ENCODE results near the gene PIK3R5. TPM values are rescaled to one million over a fixed set of nuclear protein-coding genes. Genes with fewer than 3 reads are reported as not detected.
"Not testable (repeated sequence)": the region's sequence is repeated elsewhere in the genome, so short reads cannot be mapped to it uniquely, and the experiment has no call there.

PIK3R5 gene
- total RNA-seq, 2 donors from 2014 or later, result 3.2 to 10.4 TPM

- no peaks in the 10 kb centered on the region for H3K9me3 ChIP-seq
- no peak for TF ChIP-seq POLR2AphosphoS5 (IDR thresholded peaks at IDR 0.05)
- no peak for TF ChIP-seq POLR2A (IDR thresholded peaks at IDR 0.05)
- no peak overlapping the region for H3K4me3 ChIP-seq
- no peak for DNase-seq (ENCODE audit: low spot score)
- H3K27me3 ChIP-seq (replicated peaks; ENCODE audit: insufficient read depth), result no peaks in the 10 kb centered on the region
- WGBS, result 90% methylated on average over 11 of the region's 11 CpGs
- intact Hi-C loops (cut with DNase I), result no loop called here
- H3K4me1 ChIP-seq (replicated peaks), result no peaks in the 10 kb centered on the region
- H3K27ac ChIP-seq, result no peak overlapping the region
- no peaks in the 10 kb centered on the region for H3K36me3 ChIP-seq
Observed at GRCh38 chr17:8859027-8859803, 106.3 kb downstream of the PIK3R5 start.

GRCh38 chr17:8857919-8858318, 107.6 kb downstream of the PIK3R5 start:
- WGBS, result 28% methylated on average over 5 of the region's 5 CpGs
- no peaks in the 10 kb centered on the region for H3K9me3 ChIP-seq
- no peak overlapping the region for H3K4me3 ChIP-seq
- DNase-seq (ENCODE audit: low spot score), result no peak
- TF ChIP-seq CTCF (IDR thresholded peaks at IDR 0.05) (no peak), POLR2AphosphoS5 (IDR thresholded peaks at IDR 0.05) (no peak), POLR2A (IDR thresholded peaks at IDR 0.05) (no peak)
- no peaks in the 10 kb centered on the region for H3K36me3 ChIP-seq
- no peaks in the 10 kb centered on the region for H3K4me1 ChIP-seq (replicated peaks)
- no peaks in the 10 kb centered on the region for H3K27me3 ChIP-seq (replicated peaks; ENCODE audit: insufficient read depth)
- H3K27ac ChIP-seq, result no peak overlapping the region
- intact Hi-C loops (cut with DNase I), result no loop called here

- WGBS, result 48% methylated on average over 14 of the region's 14 CpGs
- intact Hi-C loops (cut with DNase I), result no loop called here
- DNase-seq (ENCODE audit: low spot score), result no peak
- no peaks in the 10 kb centered on the region for H3K27me3 ChIP-seq (replicated peaks; ENCODE audit: insufficient read depth)
- H3K4me3 ChIP-seq, result no peak overlapping the region
- H3K4me1 ChIP-seq (replicated peaks), result no peaks in the 10 kb centered on the region
- no peaks in the 10 kb centered on the region for H3K9me3 ChIP-seq
- no peaks in the 10 kb centered on the region for H3K36me3 ChIP-seq
- H3K27ac ChIP-seq, result no peak overlapping the region
- no peak for TF ChIP-seq CTCF (IDR thresholded peaks at IDR 0.05)
- TF ChIP-seq POLR2AphosphoS5 (IDR thresholded peaks at IDR 0.05), result no peak
- TF ChIP-seq POLR2A (IDR thresholded peaks at IDR 0.05), result no peak
Observed at GRCh38 chr17:8856869-8857575, 108.5 kb downstream of the PIK3R5 start.

- H3K9me3 ChIP-seq; H3K27ac ChIP-seq; DNase-seq (ENCODE audit: low spot score); H3K27me3 ChIP-seq (replicated peaks; ENCODE audit: insufficient read depth); H3K4me3 ChIP-seq; H3K4me1 ChIP-seq (replicated peaks); intact Hi-C loops (cut with DNase I); H3K36me3 ChIP-seq: not testable (repeated sequence)
- WGBS, result 82% methylated on average over 6 of the region's 6 CpGs
Observed at GRCh38 chr17:8856205-8856603, 109.3 kb downstream of the PIK3R5 start.

- intact Hi-C loops (cut with DNase I), result no loop called here
- Histone ChIP-seq H3K4me1 (replicated peaks) (no peaks in the 10 kb centered on the region), H3K36me3 (no peaks in the 10 kb centered on the region), H3K4me3 (no peak overlapping the region), H3K27me3 (replicated peaks; ENCODE audit: insufficient read depth) (no peaks in the 10 kb centered on the region), H3K27ac (no peak overlapping the region), H3K9me3 (no peaks in the 10 kb centered on the region)
- TF ChIP-seq POLR2AphosphoS5 (IDR thresholded peaks at IDR 0.05), result no peak
- no peak for TF ChIP-seq POLR2A (IDR thresholded peaks at IDR 0.05)
- TF ChIP-seq CTCF (IDR thresholded peaks at IDR 0.05), result no peak
- no peak for DNase-seq (ENCODE audit: low spot score)
- WGBS, result 47% methylated on average over 17 of the region's 17 CpGs
Observed at GRCh38 chr17:8855477-8856204, 109.9 kb downstream of the PIK3R5 start.

All from prostate gland (tissue), 2 donors.